Adrenal gland (tissue), 5 donors: Measurements from ENCODE around the gene SLC22A2.

Source experiments
- POLR2A ChIP-seq, 2 donors: fragments of 450-650 bp; IDR thresholded peaks; one replicate each; pipeline ENCODE4 v1.6.1; 2017; ENCODE audit warnings: antibody characterized with exemption in 2 of 2, mild to moderate bottlenecking in 2 of 2, moderate library complexity in 1 of 2
- TF ChIP-seq, protein P1 (sequence below), 6 experiments: fragments of 450-650 bp in 4 of 6; fragments of 200-600 bp in 2 of 6; sonication (generic) in 1 of 6; IDR thresholded peaks; 1 replicate in 5 of 6; 2 replicates in 1 of 6; pipeline versions ENCODE4 v1.5.1 to v1.8.0; 2016 to 2021; ENCODE audit warnings: antibody characterized with exemption in 6 of 6, mild to moderate bottlenecking in 2 of 6, moderate library complexity in 1 of 6
- donor health status: DM: no; HTN: no; CAD: no.

DNA sequence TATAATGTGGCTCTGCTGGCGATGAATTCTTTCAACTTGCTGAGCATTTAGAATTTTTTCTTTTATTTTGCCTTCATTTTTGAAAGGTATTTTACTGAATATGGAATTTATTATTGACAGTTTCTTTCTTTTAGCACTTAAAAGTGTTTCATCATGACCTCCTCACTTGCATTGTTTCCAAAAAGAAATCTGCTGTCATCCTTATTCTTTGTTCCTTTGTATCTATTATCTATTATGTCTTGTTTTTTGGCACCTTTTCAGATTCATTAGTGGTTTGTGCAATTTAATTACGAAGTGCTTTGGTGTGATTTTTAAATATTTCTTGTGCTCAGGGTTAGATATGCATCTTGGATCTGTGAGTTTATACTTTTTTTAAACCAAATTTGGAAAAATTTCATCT lies 26.0 kb upstream of the SLC22A2 start:
- TF ChIP-seq, protein P1, sequence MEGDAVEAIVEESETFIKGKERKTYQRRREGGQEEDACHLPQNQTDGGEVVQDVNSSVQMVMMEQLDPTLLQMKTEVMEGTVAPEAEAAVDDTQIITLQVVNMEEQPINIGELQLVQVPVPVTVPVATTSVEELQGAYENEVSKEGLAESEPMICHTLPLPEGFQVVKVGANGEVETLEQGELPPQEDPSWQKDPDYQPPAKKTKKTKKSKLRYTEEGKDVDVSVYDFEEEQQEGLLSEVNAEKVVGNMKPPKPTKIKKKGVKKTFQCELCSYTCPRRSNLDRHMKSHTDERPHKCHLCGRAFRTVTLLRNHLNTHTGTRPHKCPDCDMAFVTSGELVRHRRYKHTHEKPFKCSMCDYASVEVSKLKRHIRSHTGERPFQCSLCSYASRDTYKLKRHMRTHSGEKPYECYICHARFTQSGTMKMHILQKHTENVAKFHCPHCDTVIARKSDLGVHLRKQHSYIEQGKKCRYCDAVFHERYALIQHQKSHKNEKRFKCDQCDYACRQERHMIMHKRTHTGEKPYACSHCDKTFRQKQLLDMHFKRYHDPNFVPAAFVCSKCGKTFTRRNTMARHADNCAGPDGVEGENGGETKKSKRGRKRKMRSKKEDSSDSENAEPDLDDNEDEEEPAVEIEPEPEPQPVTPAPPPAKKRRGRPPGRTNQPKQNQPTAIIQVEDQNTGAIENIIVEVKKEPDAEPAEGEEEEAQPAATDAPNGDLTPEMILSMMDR (IDR thresholded peaks at IDR 0.05), result no peak
- TF ChIP-seq POLR2A (IDR thresholded peaks at IDR 0.05), result no peak
